Thyroid gland (tissue), 4 donors: ENCODE measurements around the gene ATF5. TPM values are rescaled to one million over a fixed set of nuclear protein-coding genes. Genes with fewer than 3 reads are reported as not detected.

Experiments
- DNase-seq, 2 donors: peaks; one replicate each; pipeline ENCODE4 v3.0.0-alpha.2; 2019
- H3K27ac ChIP-seq, 3 donors: fragments of 200-600 bp; sonication (generic); 1 replicate in 2 of 3; 2 replicates in 1 of 3; pipeline ENCODE4 v1.5.1; 2016 to 2019; ENCODE audit warnings: mild to moderate bottlenecking in 1 of 3, moderate library complexity in 1 of 3
- H3K27me3 ChIP-seq: fragments of 200-600 bp; sonication (generic); one replicate; pipeline ENCODE4 v1.5.1; 2019
- H3K36me3 ChIP-seq, 2 donors: fragments of 200-600 bp; sonication (generic); one replicate each; pipeline ENCODE4 v1.5.1; 2016 to 2019
- H3K4me1 ChIP-seq, 2 donors: fragments of 200-600 bp; sonication (generic); one replicate each; pipeline ENCODE4 v1.5.1; 2017 to 2019
- H3K4me3 ChIP-seq, 3 donors: fragments of 200-600 bp; sonication (generic); replicated peaks in 1 of 3; 1 replicate in 2 of 3; 2 replicates in 1 of 3; pipeline ENCODE4 v1.5.1; 2016; ENCODE audit warnings: mild to moderate bottlenecking in 1 of 3
- H3K9me3 ChIP-seq: fragments of 200-600 bp; sonication (generic); one replicate; pipeline ENCODE4 v1.5.1; 2017
- CTCF ChIP-seq, 6 experiments: fragments of 200-600 bp in 3 of 6; fragments of 450-650 bp in 3 of 6; sonication (generic) in 3 of 6; IDR thresholded peaks; one replicate each; pipeline ENCODE4 v1.5.1; 2016 to 2019; ENCODE audit warnings: antibody characterized with exemption in 6 of 6, mild to moderate bottlenecking in 2 of 6, inconsistent platforms in 1 of 6, moderate library complexity in 1 of 6
- POLR2A ChIP-seq, 2 donors: fragments of 450-650 bp; IDR thresholded peaks; one replicate each; pipeline ENCODE4 v1.6.1; 2017; ENCODE audit warnings: antibody characterized with exemption in 2 of 2, mild to moderate bottlenecking in 2 of 2, moderate library complexity in 1 of 2
- WGBS, 2 donors: methylation state at CpG; one replicate each; pipeline ENCODE4 v1.1.5; 2017; 5-methylcytosine and 5-hydroxymethylcytosine counted together
- intact Hi-C: fragments of 100-400 bp; cut with DNase I; formaldehyde crosslinking; loops from one replicate; pipeline ENCODE4 v1.15.1; 2023
- microRNA-seq: library from miRNA; unstranded; fragments of <30 nt; microRNA quantifications from one replicate; pipeline ENCODE4, GENCODE V29; 2016
- total RNA-seq, 4 donors: library from RNA; depleted of rRNA; stranded (reverse); fragments of >200 nt; gene quantifications; one replicate each; pipeline ENCODE4 v1.2.3, GENCODE V29; 2016

Gene ATF5
- total RNA-seq, 4 donors from 2014 or later: 6.3 to 17.9 (median 8.0) TPM

DNA sequence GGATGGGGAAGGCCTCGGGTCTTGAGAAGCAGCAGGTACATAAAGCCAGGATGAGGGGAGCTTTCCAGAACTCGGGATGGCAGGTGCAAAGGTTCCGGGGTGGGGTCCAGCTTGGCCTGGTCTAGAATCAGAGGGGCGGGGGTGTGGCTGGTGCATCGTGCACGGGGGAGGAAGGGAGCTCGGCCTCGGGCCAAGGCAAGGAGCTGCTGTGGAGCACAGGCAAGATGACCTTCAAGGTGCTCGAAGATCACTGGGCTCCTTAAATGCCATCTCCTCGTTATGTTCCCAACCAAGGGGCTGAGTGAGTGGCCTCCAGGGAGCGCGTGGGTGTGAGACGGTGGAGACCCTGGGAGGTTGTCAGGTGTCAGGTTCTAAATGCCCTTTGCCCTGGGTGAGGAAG is 48.1 kb downstream of the ATF5 start:
- 89 to 92% methylated on average over 13 of the region's 13 CpGs for WGBS, 2 donors
- no peak for DNase-seq
- Histone ChIP-seq H3K9me3 (no peaks in the 10 kb centered on the region), H3K36me3 (peaks cover 15 to 21% of the 10 kb centered on the region in 2 donors), H3K27me3 (no peaks in the 10 kb centered on the region), H3K4me3 (no peak overlapping the region), H3K4me1 (peaks cover 0 to 4% of the 10 kb centered on the region in 2 donors), H3K27ac (no peak overlapping the region)
- TF ChIP-seq POLR2A (IDR thresholded peaks at IDR 0.05): no peak
- intact Hi-C loops: no loop called here

DNA sequence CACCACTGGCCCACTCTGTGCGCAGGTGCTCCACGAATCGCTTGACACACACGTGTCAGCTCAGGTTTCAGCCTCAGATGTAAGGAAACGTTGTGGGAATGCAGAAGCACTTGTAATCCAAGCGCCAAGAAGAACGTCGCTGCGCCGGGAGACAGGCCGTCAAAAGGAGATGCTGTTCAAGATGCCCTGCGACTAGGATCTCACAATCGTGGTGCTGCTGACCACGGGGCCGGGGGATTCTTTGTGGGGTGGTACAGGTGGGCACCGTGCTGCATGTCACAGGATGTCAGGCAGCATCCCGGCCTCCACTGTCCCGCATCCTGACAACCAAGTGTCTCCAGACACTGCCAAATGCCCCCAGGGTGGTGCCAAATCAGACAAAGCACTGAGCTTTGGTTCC is 48.9 kb downstream of the ATF5 start:
- no peaks in the 10 kb centered on the region for H3K9me3 ChIP-seq
- intact Hi-C loops: no loop called here
- no peak overlapping the region for H3K4me3 ChIP-seq
- 89 to 90% methylated on average over 18 of the region's 18 CpGs for WGBS, 2 donors
- no peaks in the 10 kb centered on the region for H3K4me1 ChIP-seq
- H3K27ac ChIP-seq: no peak overlapping the region
- H3K27me3 ChIP-seq: no peaks in the 10 kb centered on the region
- no peak for TF ChIP-seq POLR2A (IDR thresholded peaks at IDR 0.05)
- TF ChIP-seq CTCF (IDR thresholded peaks at IDR 0.05): no peak
- peaks cover 15 to 21% of the 10 kb centered on the region in 2 donors for H3K36me3 ChIP-seq
- DNase-seq: no peak

GRCh38 chr19:49978324-49978723 is 49.3 kb downstream of the ATF5 start:
- Histone ChIP-seq H3K9me3 (no peaks in the 10 kb centered on the region), H3K27ac (no peak overlapping the region), H3K36me3 (peaks cover 15 to 21% of the 10 kb centered on the region in 2 donors), H3K27me3 (no peaks in the 10 kb centered on the region), H3K4me3 (no peak overlapping the region), H3K4me1 (no peaks in the 10 kb centered on the region)
- no peak for DNase-seq
- no peak for TF ChIP-seq CTCF (IDR thresholded peaks at IDR 0.05)
- TF ChIP-seq POLR2A (IDR thresholded peaks at IDR 0.05): no peak
- 88 to 92% methylated on average over 11 of the region's 11 CpGs for WGBS, 2 donors
- intact Hi-C loops: no loop called here

- H3K27me3 ChIP-seq: no peaks in the 10 kb centered on the region
- 85% methylated on average over 21 of the region's 21 CpGs for WGBS, 2 donors
- no peak overlapping the region for H3K27ac ChIP-seq
- TF ChIP-seq POLR2A (IDR thresholded peaks at IDR 0.05) (no peak), CTCF (IDR thresholded peaks at IDR 0.05) (no peak)
- intact Hi-C loops: no loop called here
- no peak for DNase-seq
- no peaks in the 10 kb centered on the region for H3K4me1 ChIP-seq
- H3K4me3 ChIP-seq: no peak overlapping the region
- H3K9me3 ChIP-seq: no peaks in the 10 kb centered on the region
- H3K36me3 ChIP-seq: peaks cover 18 to 19% of the 10 kb centered on the region in 2 donors
Measured at GRCh38 chr19:49981603-49982593, 52.9 kb downstream of the ATF5 start.

Small RNA genes within 50 kb of the gene (microRNA-seq; reads per million reads assigned to microRNA genes)
- not detected for gene MIR4750

Other genes starting within 250 kb of the ATF5 start
- gene ADM5, start 239.6 kb upstream of the ATF5 start, total RNA-seq: 1 to 10 TPM in 1 of 4 donors, under 1 TPM in 2, not detected in 1; 0.38 to 2.7 (median 0.45) TPM
- gene CPT1C, start 238.1 kb upstream of the ATF5 start, total RNA-seq: 1 to 10 TPM; 1.9 to 3.9 (median 2.6) TPM
- under 1 TPM in 2 of 4 donors, not detected in 2; 0.22 to 0.81 TPM for gene TSKS, start 165.9 kb upstream of the ATF5 start, total RNA-seq
- 10 to 100 TPM; 48.4 to 77.6 (median 66.9) TPM for gene AP2A1, start 162.2 kb upstream of the ATF5 start, total RNA-seq
- 10 to 100 TPM; 20.1 to 40.1 (median 33.3) TPM for gene FUZ, start 115.9 kb upstream of the ATF5 start, total RNA-seq
- gene MED25, start 110.9 kb upstream of the ATF5 start, total RNA-seq: 10 to 100 TPM; 42.6 to 50.2 (median 44.9) TPM
- 100 to 1,000 TPM in 2 of 4 donors, 10 to 100 TPM in 2; 88.3 to 148 (median 98.9) TPM for gene PTOV1, start 78.0 kb upstream of the ATF5 start, total RNA-seq
- gene PNKP, start 61.6 kb upstream of the ATF5 start, total RNA-seq: 100 to 1,000 TPM in 1 of 4 donors, 10 to 100 TPM in 3; 54.6 to 124 (median 84.3) TPM
- gene AKT1S1, start 51.9 kb upstream of the ATF5 start, total RNA-seq: 10 to 100 TPM; 16.7 to 26.0 (median 21.5) TPM
- 10 to 100 TPM; 28.5 to 41.9 (median 39.7) TPM for gene TBC1D17, start 51.5 kb upstream of the ATF5 start, total RNA-seq
- under 1 TPM in 1 of 4 donors, not detected in 3; 0.83 TPM for gene IL4I1, start 32.3 kb upstream of the ATF5 start, total RNA-seq
- gene NUP62, start 299 bp downstream of the ATF5 start, total RNA-seq: 10 to 100 TPM; 27.5 to 32.3 (median 30.5) TPM
- gene SIGLEC11, start 32.0 kb downstream of the ATF5 start, total RNA-seq: 1 to 10 TPM in 2 of 4 donors, under 1 TPM in 2; 0.33 to 1.7 (median 0.92) TPM
- gene VRK3, start 96.2 kb downstream of the ATF5 start, total RNA-seq: 10 to 100 TPM; 34.7 to 52.1 (median 46.8) TPM
- 10 to 100 TPM in 3 of 4 donors, 1 to 10 TPM in 1; 7.7 to 15.5 (median 10.5) TPM for gene ZNF473, start 96.8 kb downstream of the ATF5 start, total RNA-seq
- gene IZUMO2, start 234.1 kb downstream of the ATF5 start, total RNA-seq: not detected